H1 (cell line): Measurements from ENCODE around the gene PTPRT. TPM values are rescaled to one million over a fixed set of nuclear protein-coding genes. Genes with fewer than 3 reads are reported as not detected.

ENCODE experiments used
- RNF2 ChIP-seq: fragments of 200-900, 300-1000 bp; sonication (generic); IDR thresholded peaks from 2 replicates; pipeline ENCODE4 v1.7.1; 2016; ENCODE audit warnings: borderline replicate concordance, low read depth, mild to moderate bottlenecking, antibody characterized with exemption, low read length; ENCODE audit not compliant: poor library complexity, severe bottlenecking; ENCODE audit errors: missing control alignments
- polyA plus RNA-seq, 7 experiments: library from polyadenylated mRNA; depleted of rRNA in 3 of 7; stranded (reverse) in 5 of 7; unstranded in 2 of 7; fragments of >200 nt in 5 of 7; fragments of 200-250 nt in 2 of 7; gene quantifications; 1 replicate in 5 of 7; 2 replicates in 1 of 7; 4 replicates in 1 of 7; pipeline versions ENCODE4 v1.2.1 to v1.2.3, GENCODE V29; 2011 to 2013; ENCODE audit warnings: missing spikeins in 2 of 7, mixed read lengths in 2 of 7
- total RNA-seq: library from RNA; stranded (reverse); fragmentation: NEBNext Ultra II Directional; extraction: Animal tissue kit (Norgen Biotek cat#: 25700); gene quantifications from 2 replicates; pipeline ENCODE4 v1.2.1, GENCODE V29; 2021
- TF ChIP-seq, protein P1 (sequence below): fragments of 300-600 bp; sonication (generic); IDR thresholded peaks from 2 replicates; pipeline ENCODE4 v1.7.1; 2012; ENCODE audit warnings: low read length, moderate library complexity, mild to moderate bottlenecking, inconsistent platforms; ENCODE audit not compliant: insufficient replicate concordance

Gene PTPRT
- total and polyA plus RNA-seq, 2 of the 8 experiments (the other 6 are each of a cell fraction or from before 2014, with no cell fraction given) = 0.33 to 1.8 TPM

DNA sequence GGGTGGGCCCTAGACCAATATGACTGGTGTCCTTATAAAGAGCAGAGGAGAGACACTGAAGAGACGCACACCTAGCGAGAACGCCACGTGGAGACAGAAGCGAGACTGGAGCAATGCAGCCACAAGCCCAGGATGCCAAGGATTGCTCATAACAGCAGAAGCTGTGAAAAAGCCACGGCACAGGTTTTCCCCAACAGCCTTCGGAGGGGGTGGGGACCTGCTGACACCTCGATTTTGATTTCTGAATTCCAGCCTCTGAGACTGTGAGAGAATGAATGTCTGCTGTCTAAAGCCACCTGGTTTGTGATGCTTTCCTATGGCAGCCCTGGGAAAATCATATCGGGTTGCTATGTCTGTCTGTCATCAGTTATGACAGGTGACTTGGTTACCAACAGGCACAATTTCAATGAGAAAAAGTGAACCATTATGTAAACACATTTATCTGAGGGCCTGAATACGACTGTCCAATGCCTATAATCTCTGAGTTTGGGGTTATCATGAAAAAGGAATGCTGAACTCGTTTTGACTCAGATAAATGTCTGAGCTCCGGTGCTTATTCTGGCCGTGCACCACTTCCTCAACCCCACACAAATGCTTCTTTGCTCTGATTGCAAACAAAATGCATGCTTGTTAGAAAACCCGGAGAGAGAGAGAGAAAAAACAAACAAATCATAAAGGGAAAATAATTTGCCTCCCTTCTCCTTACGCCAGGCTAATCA lies 769.7 kb downstream of the PTPRT start (continued):
- TF ChIP-seq, protein P1, sequence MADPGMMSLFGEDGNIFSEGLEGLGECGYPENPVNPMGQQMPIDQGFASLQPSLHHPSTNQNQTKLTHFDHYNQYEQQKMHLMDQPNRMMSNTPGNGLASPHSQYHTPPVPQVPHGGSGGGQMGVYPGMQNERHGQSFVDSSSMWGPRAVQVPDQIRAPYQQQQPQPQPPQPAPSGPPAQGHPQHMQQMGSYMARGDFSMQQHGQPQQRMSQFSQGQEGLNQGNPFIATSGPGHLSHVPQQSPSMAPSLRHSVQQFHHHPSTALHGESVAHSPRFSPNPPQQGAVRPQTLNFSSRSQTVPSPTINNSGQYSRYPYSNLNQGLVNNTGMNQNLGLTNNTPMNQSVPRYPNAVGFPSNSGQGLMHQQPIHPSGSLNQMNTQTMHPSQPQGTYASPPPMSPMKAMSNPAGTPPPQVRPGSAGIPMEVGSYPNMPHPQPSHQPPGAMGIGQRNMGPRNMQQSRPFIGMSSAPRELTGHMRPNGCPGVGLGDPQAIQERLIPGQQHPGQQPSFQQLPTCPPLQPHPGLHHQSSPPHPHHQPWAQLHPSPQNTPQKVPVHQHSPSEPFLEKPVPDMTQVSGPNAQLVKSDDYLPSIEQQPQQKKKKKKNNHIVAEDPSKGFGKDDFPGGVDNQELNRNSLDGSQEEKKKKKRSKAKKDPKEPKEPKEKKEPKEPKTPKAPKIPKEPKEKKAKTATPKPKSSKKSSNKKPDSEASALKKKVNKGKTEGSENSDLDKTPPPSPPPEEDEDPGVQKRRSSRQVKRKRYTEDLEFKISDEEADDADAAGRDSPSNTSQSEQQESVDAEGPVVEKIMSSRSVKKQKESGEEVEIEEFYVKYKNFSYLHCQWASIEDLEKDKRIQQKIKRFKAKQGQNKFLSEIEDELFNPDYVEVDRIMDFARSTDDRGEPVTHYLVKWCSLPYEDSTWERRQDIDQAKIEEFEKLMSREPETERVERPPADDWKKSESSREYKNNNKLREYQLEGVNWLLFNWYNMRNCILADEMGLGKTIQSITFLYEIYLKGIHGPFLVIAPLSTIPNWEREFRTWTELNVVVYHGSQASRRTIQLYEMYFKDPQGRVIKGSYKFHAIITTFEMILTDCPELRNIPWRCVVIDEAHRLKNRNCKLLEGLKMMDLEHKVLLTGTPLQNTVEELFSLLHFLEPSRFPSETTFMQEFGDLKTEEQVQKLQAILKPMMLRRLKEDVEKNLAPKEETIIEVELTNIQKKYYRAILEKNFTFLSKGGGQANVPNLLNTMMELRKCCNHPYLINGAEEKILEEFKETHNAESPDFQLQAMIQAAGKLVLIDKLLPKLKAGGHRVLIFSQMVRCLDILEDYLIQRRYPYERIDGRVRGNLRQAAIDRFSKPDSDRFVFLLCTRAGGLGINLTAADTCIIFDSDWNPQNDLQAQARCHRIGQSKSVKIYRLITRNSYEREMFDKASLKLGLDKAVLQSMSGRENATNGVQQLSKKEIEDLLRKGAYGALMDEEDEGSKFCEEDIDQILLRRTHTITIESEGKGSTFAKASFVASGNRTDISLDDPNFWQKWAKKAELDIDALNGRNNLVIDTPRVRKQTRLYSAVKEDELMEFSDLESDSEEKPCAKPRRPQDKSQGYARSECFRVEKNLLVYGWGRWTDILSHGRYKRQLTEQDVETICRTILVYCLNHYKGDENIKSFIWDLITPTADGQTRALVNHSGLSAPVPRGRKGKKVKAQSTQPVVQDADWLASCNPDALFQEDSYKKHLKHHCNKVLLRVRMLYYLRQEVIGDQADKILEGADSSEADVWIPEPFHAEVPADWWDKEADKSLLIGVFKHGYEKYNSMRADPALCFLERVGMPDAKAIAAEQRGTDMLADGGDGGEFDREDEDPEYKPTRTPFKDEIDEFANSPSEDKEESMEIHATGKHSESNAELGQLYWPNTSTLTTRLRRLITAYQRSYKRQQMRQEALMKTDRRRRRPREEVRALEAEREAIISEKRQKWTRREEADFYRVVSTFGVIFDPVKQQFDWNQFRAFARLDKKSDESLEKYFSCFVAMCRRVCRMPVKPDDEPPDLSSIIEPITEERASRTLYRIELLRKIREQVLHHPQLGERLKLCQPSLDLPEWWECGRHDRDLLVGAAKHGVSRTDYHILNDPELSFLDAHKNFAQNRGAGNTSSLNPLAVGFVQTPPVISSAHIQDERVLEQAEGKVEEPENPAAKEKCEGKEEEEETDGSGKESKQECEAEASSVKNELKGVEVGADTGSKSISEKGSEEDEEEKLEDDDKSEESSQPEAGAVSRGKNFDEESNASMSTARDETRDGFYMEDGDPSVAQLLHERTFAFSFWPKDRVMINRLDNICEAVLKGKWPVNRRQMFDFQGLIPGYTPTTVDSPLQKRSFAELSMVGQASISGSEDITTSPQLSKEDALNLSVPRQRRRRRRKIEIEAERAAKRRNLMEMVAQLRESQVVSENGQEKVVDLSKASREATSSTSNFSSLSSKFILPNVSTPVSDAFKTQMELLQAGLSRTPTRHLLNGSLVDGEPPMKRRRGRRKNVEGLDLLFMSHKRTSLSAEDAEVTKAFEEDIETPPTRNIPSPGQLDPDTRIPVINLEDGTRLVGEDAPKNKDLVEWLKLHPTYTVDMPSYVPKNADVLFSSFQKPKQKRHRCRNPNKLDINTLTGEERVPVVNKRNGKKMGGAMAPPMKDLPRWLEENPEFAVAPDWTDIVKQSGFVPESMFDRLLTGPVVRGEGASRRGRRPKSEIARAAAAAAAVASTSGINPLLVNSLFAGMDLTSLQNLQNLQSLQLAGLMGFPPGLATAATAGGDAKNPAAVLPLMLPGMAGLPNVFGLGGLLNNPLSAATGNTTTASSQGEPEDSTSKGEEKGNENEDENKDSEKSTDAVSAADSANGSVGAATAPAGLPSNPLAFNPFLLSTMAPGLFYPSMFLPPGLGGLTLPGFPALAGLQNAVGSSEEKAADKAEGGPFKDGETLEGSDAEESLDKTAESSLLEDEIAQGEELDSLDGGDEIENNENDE = no peak
- TF ChIP-seq RNF2 = no peak
